ENCODE results near the gene C8A. TPM values are rescaled to one million over a fixed set of nuclear protein-coding genes. Genes with fewer than 3 reads are reported as not detected.

C8A gene
- total and polyA plus RNA-seq, 2 of the 8 experiments (the other 6 are each of a cell fraction or from before 2014, with no cell fraction given), result not detected

GRCh38 chr1:56925193-56925592 lies 70.6 kb downstream of the C8A start:
- Histone ChIP-seq H3K4me1 (replicated peaks in 1 of 4; ENCODE audit: control insufficient read depth in 3 of 4, insufficient read depth in 4 of 4, low read length in 3 of 4) (peaks cover 0 to 7% (median 2%) of the 10 kb centered on the region in 4 experiments; a peak in 2 of 7 replicates), H3K56ac (replicated peaks; ENCODE audit: insufficient read length, low read depth, low read length) (no peak overlapping the region), H3K23me2 (ENCODE audit: low read depth, low read length) (peaks cover 2% of the 10 kb centered on the region; the same call in 1 of the 2 replicates), H3K27ac (ENCODE audit: low read depth, low read length) (no peak overlapping the region), H2BK12ac (ENCODE audit: low read depth, low read length) (no peak overlapping the region), H3K23ac (ENCODE audit: insufficient read length) (no peak overlapping the region), H3K14ac (ENCODE audit: insufficient read length) (no peak overlapping the region), H4K91ac (replicated peaks; ENCODE audit: insufficient read length, low read length) (no peak overlapping the region), H3K27me3 (replicated peaks in 1 of 4; ENCODE audit: control insufficient read depth in 3 of 4, extremely low read depth in 1 of 4, insufficient read depth in 3 of 4, low read length in 3 of 4) (no peaks in the 10 kb centered on the region), H2BK5ac (ENCODE audit: low read depth, low read length) (no peak overlapping the region), H3K4me3 (ENCODE audit: extremely low read depth in 1 of 4, insufficient read depth in 2 of 4, low read depth in 3 of 4, low read length in 4 of 4) (no peak overlapping the region), H3K4ac (replicated peaks; ENCODE audit: insufficient read length, low read depth, low read length) (no peak overlapping the region), H3K9ac (replicated peaks in 1 of 4; ENCODE audit: extremely low read depth in 1 of 4, low read depth in 3 of 4, low read length in 3 of 4) (no peak overlapping the region), H2AK5ac (ENCODE audit: low read depth, low read length) (no peak overlapping the region), H3K9me3 (ENCODE audit: insufficient read depth in 2 of 2, low read depth in 1 of 2, low read length in 1 of 2) (no peaks in the 10 kb centered on the region), H3K79me1 (ENCODE audit: low read depth, low read length) (no peaks in the 10 kb centered on the region), H3K18ac (ENCODE audit: extremely low read depth, low read length) (no peak overlapping the region), H3K36me3 (ENCODE audit: control insufficient read depth in 2 of 4, insufficient read depth in 4 of 4, low read length in 3 of 4) (no peaks in the 10 kb centered on the region), H3K79me2 (ENCODE audit: control insufficient read depth in 1 of 2, insufficient read depth in 2 of 2, low read length in 2 of 2) (no peaks in the 10 kb centered on the region), H4K5ac (ENCODE audit: insufficient read length, low read depth, low read length) (no peak overlapping the region), H4K8ac (ENCODE audit: extremely low read depth, insufficient read depth, low read length) (no peak overlapping the region), H2BK20ac (ENCODE audit: low read length) (no peak overlapping the region), H2BK15ac (ENCODE audit: low read length) (no peak overlapping the region), H3K4me2 (ENCODE audit: insufficient read depth in 1 of 2, low read depth in 2 of 2, low read length in 2 of 2) (no peak overlapping the region), H4K20me1 (replicated peaks in 1 of 2; ENCODE audit: control insufficient read depth in 1 of 2, insufficient read depth in 2 of 2, low read length in 2 of 2) (no peaks in the 10 kb centered on the region), H2AFZ (ENCODE audit: low read length) (no peak overlapping the region), H2BK120ac (replicated peaks; ENCODE audit: low read depth, low read length) (no peak overlapping the region)
- DNase-seq (ENCODE audit: low read depth in 1 of 2, low spot score in 2 of 2), result no peak
- TF ChIP-seq SAP30 (IDR thresholded peaks at IDR 0.05; ENCODE audit: insufficient read depth, insufficient replicate concordance, low read length) (no peak), PHF8 (conservative IDR thresholded peaks at IDR 0.05; ENCODE audit: low read depth, low read length) (no peak), SIRT6 (IDR thresholded peaks at IDR 0.05; ENCODE audit: low read length) (no peak), CHD1 (IDR thresholded peaks at IDR 0.05; ENCODE audit: low read depth, low read length) (no peak), POLR2A (IDR thresholded peaks at IDR 0.05; ENCODE audit: control extremely low read depth in 1 of 2, low read depth in 2 of 2, low read length in 2 of 2) (no peak), ZNF274 (IDR thresholded peaks at IDR 0.05; ENCODE audit: borderline replicate concordance, extremely low read depth, low read length) (no peak)
- POLR2A ChIA-PET (ENCODE audit: partially characterized antibody), result interaction anchor here (1.3 kb wide), 1 partner anchor 9 kb away, joined by 3 read pairs; no protein-coding TSS in a partner anchor
- no peak for FAIRE-seq
- CTCF ChIA-PET (ENCODE audit: partially characterized antibody), result interaction anchor here (0.7 to 1.0 kb wide), 5 partner anchors 13 to 94 kb away, joined by 3 read pairs; partner anchors contain the start of gene C8B

Data from H1 (cell line).